OCI-LY1 (cell line): ENCODE measurements around the gene CAMTA1.

ENCODE experiments used
- H2AFZ ChIP-seq: fragments of 200-600 bp; sonication (generic), shearing (Covaris generic); 2 replicates; pipeline ENCODE4 v1.6.0; 2014; ENCODE audit warnings: antibody characterized with exemption, mild to moderate bottlenecking, low read length
- H3F3A ChIP-seq: fragments of 200-600 bp; sonication (generic), shearing (Covaris generic); 2 replicates; pipeline ENCODE4 v1.6.0; 2014; ENCODE audit warnings: mild to moderate bottlenecking, antibody characterized with exemption, low read length, moderate library complexity; ENCODE audit not compliant: insufficient read depth
- H3K27ac ChIP-seq: fragments of 200-600 bp; sonication (generic); 2 replicates; pipeline ENCODE4 v1.5.1; 2014; ENCODE audit warnings: low read length, mixed run types, mild to moderate bottlenecking, low read depth; ENCODE audit not compliant: poor library complexity, severe bottlenecking
- H3K27me3 ChIP-seq: fragments of 200-600 bp; sonication (generic); 2 replicates; pipeline ENCODE4 v1.6.0; 2014; ENCODE audit warnings: antibody characterized with exemption, mild to moderate bottlenecking, low read length, moderate library complexity; ENCODE audit not compliant: insufficient read depth
- H3K36me3 ChIP-seq: fragments of 200-600 bp; sonication (generic); 2 replicates; pipeline ENCODE4 v1.6.1; 2014; ENCODE audit warnings: mild to moderate bottlenecking, antibody characterized with exemption, low read length, moderate library complexity, mixed read lengths; ENCODE audit not compliant: insufficient read depth
- H3K4me1 ChIP-seq: fragments of 200-600 bp; sonication (generic); 2 replicates; pipeline ENCODE4 v1.5.1; 2014; ENCODE audit warnings: mild to moderate bottlenecking, low read length, moderate library complexity; ENCODE audit not compliant: insufficient read depth, severe bottlenecking
- H3K4me2 ChIP-seq: fragments of 200-600 bp; sonication (generic), shearing (Covaris generic); 2 replicates; pipeline ENCODE4 v1.6.1; 2014; ENCODE audit warnings: low read length
- H3K4me3 ChIP-seq: fragments of 200-600 bp; sonication (generic); 2 replicates; pipeline ENCODE4 v1.5.1; 2014; ENCODE audit warnings: low read length, low read depth, mild to moderate bottlenecking, mixed read lengths; ENCODE audit not compliant: poor library complexity, severe bottlenecking
- H3K79me2 ChIP-seq: fragments of 200-600 bp; shearing (Covaris generic); 2 replicates; pipeline ENCODE4 v1.6.1; 2016; ENCODE audit warnings: mixed run types, low read length, mixed read lengths; ENCODE audit not compliant: insufficient read depth
- H3K9ac ChIP-seq: fragments of 200-600 bp; sonication (generic), shearing (Covaris generic); 2 replicates; pipeline ENCODE4 v1.6.1; 2014; ENCODE audit warnings: mild to moderate bottlenecking, low read length, mixed read lengths
- H3K9me2 ChIP-seq: fragments of 200-600 bp; sonication (generic), shearing (Covaris generic); 2 replicates; pipeline ENCODE4 v1.6.1; 2014; ENCODE audit warnings: low read depth, mild to moderate bottlenecking, low read length, mixed read lengths
- H3K9me3 ChIP-seq: fragments of 200-600 bp; shearing (Covaris generic); 2 replicates; pipeline ENCODE4 v1.6.1; 2014; ENCODE audit warnings: low read length, mixed read lengths
- H4K20me1 ChIP-seq: fragments of 200-600 bp; sonication (generic), shearing (Covaris generic); 2 replicates; pipeline ENCODE4 v1.6.0; 2016; ENCODE audit warnings: mild to moderate bottlenecking, low read length; ENCODE audit not compliant: insufficient read depth
- CTCF ChIP-seq: fragments of 200-600 bp; sonication (generic), shearing (Covaris generic); IDR thresholded peaks from 2 replicates; pipeline ENCODE4 v1.5.1; 2017; ENCODE audit warnings: mild to moderate bottlenecking, antibody characterized with exemption, low read length, moderate library complexity, mixed read lengths
- EZH2 ChIP-seq: fragments of 200-600 bp; sonication (generic), shearing (Covaris generic); IDR thresholded peaks from 2 replicates; pipeline ENCODE4 v1.8.0; 2017; ENCODE audit warnings: borderline replicate concordance, mixed run types, mild to moderate bottlenecking, antibody characterized with exemption, low read length, moderate library complexity, mixed read lengths

Gene CAMTA1

GRCh38 chr1:7117399-7118281 is 332.4 kb downstream of the CAMTA1 start:
- no peaks in the 10 kb centered on the region for H3K79me2 ChIP-seq
- H3K4me2 ChIP-seq, result no peak overlapping the region
- TF ChIP-seq EZH2, result no peak
- H3F3A ChIP-seq, result no peaks in the 10 kb centered on the region
- H3K4me1 ChIP-seq, result no peaks in the 10 kb centered on the region
- H3K4me3 ChIP-seq, result no peak overlapping the region
- no peaks in the 10 kb centered on the region for H3K9me3 ChIP-seq
- H3K9me2 ChIP-seq, result no peaks in the 10 kb centered on the region
- H2AFZ ChIP-seq, result no peak overlapping the region
- no peaks in the 10 kb centered on the region for H4K20me1 ChIP-seq
- no peaks in the 10 kb centered on the region for H3K27me3 ChIP-seq
- no peak overlapping the region for H3K27ac ChIP-seq
- H3K9ac ChIP-seq, result no peak overlapping the region
- H3K36me3 ChIP-seq, result no peaks in the 10 kb centered on the region

DNA sequence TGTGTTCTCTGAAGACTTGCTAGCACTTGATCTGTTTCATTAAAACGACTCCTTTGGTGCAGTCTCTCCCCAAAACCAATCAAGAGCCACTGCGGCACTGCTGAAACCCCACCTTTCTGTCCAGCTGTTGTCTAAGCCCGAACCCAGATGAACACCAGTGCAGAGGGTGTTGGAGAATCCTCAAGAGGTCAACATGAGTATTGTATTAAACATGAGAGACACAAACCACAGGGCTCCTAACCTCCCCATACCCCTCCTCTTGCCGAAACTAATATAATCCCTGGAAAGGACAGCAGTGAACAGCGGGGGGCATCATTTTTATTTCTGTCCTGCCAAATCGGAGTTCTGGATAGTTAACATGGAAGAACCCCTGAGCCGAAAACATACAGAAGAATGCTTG is 333.9 kb downstream of the CAMTA1 start:
- Histone ChIP-seq H3K4me2 (no peak overlapping the region), H3K9me3 (no peaks in the 10 kb centered on the region), H3K27me3 (no peaks in the 10 kb centered on the region), H3K36me3 (no peaks in the 10 kb centered on the region), H3F3A (no peaks in the 10 kb centered on the region), H4K20me1 (no peaks in the 10 kb centered on the region), H3K27ac (no peak overlapping the region), H2AFZ (no peak overlapping the region), H3K4me1 (no peaks in the 10 kb centered on the region), H3K79me2 (no peaks in the 10 kb centered on the region), H3K9ac (no peak overlapping the region), H3K4me3 (no peak overlapping the region), H3K9me2 (no peaks in the 10 kb centered on the region)
- TF ChIP-seq CTCF, result no peak
- TF ChIP-seq EZH2, result no peak

GRCh38 chr1:7120863-7121621 is 335.8 kb downstream of the CAMTA1 start:
- H3K4me2 ChIP-seq, result no peak overlapping the region
- TF ChIP-seq EZH2 (no peak), CTCF (peak; percentile 37)
- no peaks in the 10 kb centered on the region for H3K9me3 ChIP-seq
- no peaks in the 10 kb centered on the region for H3K9me2 ChIP-seq
- no peaks in the 10 kb centered on the region for H3F3A ChIP-seq
- no peaks in the 10 kb centered on the region for H4K20me1 ChIP-seq
- no peaks in the 10 kb centered on the region for H3K36me3 ChIP-seq
- no peak overlapping the region for H3K4me3 ChIP-seq
- H3K4me1 ChIP-seq, result no peaks in the 10 kb centered on the region
- no peak overlapping the region for H3K9ac ChIP-seq
- no peaks in the 10 kb centered on the region for H3K79me2 ChIP-seq
- H3K27ac ChIP-seq, result no peak overlapping the region
- H2AFZ ChIP-seq, result no peak overlapping the region
- H3K27me3 ChIP-seq, result no peaks in the 10 kb centered on the region
